Stimulated activated CD4-positive, alpha-beta T cell treated with anti-CD3 and anti-CD28 coated beads, Interleukin-4, amount 100 ng/mL, for 24 hours (primary cell): ENCODE results near the gene LYZL1.
"Not testable (repeated sequence)": the region's sequence is repeated elsewhere in the genome, so short reads cannot be mapped to it uniquely, and the experiment has no call there.

Experiments
- DNase-seq: peaks from one replicate; pipeline ENCODE4 v3.0.0-alpha.2; 2020

LYZL1 gene

GRCh38 chr10:29310463-29310862 lies 21.6 kb downstream of the LYZL1 start:
- DNase-seq, result not testable (repeated sequence)

DNA sequence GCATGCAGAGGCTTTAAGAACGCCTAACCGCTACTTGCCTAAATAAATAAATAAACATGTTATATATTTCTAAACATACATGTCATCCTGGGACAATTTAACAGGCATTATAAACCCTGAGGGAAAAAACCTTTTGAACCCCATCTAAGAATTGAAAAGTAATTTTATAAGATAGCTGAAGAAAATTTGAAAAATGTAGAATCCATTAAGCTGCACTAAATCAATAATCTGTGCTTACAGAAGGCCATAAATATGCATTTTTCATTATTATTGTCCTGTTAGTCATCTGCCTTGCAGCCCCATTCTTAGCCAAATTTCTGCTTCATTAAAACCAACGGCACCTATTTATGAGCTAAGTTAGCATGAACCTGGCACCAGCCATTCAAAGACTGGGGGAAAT lies 24.2 kb downstream of the LYZL1 start:
- DNase-seq, result no peak

DNA sequence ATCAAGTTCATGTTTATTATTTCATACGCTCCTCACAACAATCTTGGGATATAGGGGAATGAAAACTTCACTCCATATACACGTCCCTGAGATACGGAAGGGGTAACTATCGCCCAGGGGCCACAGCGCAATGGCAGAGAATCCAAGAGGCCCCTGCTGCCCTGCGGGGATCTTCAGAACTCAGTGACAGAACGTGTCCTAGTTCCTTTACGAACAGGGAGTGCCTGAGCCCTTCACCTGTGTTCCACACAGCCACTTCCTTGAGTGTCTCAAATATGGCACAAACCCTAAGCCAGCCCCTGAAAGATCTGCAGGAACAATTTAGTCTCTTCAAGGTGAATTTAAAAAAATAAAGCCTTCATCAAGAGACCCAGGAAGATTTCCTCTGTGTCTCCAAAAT lies 25.9 kb downstream of the LYZL1 start:
- DNase-seq, result no peak

GRCh38 chr10:29315814-29316213 lies 26.9 kb downstream of the LYZL1 start:
- DNase-seq, result no peak

DNA sequence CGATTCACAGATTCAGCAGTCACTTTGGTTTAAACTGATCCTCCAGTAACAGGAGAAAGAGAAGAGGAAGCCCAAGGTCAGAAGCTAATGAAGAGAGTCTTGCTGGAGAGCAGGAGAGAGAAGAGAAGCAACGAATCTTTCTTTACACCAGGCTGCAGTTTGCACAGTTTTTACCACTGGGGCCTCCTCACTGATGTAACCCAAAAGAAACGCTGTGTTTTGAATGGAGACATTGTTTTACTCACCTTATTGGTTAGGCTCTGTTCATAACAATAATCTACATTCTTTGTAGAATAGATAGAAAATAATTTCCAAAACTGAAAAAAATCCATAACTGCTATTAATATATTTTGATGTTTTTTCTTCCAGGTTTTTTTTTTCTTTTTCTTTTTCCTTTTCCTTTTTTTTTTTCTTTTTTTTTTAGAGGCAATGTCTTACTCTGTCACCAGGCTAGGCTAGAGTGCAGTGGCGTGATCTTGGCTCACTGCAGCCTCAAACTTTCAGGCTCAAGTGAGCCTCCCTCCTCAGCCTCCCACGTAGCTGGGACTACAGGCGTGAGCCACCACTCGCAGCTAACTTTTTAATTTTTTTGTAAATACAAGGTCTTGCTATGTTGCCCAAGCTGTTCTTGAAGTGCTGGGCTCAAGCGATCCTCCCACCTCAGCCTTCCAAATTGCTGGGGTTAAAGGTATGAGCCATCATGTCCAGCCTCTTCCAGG lies 27.6 kb downstream of the LYZL1 start:
- no peak for DNase-seq

- DNase-seq, result no peak
These were observed 28.2 kb downstream of the LYZL1 start for GRCh38 chr10:29317027-29317420.

DNA sequence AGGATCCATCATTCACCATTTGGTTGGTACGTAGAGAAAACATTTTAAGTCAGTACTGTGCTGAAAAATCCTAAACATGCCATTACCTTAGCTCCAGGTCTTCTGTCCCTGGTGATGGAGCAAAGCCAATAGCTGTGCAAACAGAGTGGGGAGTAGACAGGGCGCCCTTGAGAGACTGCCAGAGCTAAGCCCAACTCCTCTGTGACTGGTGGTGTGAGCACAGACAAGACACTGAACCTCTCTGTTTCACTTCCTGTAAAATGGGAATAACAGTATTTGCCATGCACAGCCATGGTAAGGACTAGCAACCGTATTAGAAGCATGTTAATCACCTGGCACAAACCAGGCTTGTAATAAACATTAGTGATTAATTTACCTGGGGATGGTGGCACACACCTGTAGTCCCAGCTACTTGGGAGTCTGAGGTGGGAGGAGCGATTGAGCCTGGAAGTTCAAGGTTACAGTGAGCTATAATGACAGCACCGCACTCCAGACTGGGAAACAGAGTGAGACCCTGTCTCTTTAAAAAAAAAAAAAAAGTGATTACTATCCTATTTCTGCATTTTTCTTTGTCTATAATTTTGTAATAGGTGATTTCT lies 28.7 kb downstream of the LYZL1 start:
- no peak for DNase-seq

DNA sequence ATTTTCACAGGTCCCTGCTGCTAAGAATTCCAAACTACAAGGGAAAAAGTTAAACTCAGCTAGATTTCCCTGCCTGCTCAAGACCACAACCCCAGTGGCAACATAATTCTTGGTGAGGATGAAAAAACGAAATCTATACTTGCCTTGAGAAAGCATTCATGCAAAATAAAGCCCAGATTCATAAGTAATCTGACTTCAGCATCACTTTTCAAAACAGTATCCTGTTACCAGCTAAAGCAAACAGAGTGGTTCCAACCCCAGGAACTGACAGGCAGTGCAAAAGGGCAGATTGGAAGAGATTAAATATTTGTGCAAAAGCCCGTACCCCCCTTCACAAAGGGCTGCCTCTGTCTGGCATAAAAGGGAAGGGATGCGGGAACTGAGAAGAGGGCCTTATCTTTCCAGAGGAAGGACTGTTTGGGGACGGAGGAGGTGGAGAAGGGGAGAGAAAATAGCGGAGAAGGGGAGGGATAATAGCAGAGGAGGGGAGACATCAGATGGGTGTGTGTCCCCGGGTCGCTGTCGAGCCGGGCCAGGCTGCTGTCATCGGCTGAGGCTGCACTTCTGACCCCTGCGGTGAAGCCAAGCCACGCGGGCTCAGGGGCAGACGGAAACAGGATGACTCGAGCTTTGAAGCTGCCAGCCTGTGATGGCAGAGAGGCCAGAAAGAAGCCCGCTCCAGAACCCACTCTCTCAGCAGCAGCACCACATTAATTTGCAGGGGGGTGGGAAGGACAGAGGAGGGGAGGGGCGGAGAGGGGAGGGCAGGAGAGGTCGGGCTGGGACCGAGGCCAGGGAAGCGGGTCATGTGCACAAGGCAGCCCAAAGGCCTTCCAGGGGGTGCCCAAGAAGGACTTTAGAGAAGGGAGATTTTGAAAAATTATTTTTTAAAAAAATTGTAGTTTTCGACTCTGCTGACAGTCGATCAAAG lies 29.5 kb downstream of the LYZL1 start:
- DNase-seq, result not testable (repeated sequence)

DNA sequence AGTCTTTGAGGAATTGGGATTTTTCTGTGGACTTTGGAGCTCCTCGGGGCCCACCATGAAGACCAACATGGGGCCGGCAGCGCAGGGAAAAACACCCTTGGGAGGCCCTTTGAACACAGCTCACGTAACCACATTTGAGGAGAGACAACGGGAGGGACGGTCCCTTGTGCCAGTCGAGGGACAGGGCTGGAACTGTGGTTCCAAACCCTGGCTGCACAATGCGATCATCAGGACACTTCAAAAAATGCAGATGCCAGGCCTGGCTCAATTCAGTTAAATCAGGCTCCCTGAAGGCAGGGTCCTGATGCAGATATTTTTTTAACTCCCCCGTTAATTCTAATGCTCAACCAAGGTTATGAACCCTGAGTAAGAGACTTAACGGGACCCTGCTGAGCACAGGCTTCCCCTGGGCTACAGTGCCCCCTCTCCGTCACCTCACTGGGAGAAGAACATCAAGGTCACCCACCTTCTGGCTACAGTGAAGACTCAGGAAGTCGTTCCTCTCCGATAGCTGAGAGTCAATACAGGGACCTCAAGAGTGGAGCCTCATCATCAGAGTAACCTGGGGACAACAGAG lies 30.4 kb downstream of the LYZL1 start:
- no peak for DNase-seq

DNA sequence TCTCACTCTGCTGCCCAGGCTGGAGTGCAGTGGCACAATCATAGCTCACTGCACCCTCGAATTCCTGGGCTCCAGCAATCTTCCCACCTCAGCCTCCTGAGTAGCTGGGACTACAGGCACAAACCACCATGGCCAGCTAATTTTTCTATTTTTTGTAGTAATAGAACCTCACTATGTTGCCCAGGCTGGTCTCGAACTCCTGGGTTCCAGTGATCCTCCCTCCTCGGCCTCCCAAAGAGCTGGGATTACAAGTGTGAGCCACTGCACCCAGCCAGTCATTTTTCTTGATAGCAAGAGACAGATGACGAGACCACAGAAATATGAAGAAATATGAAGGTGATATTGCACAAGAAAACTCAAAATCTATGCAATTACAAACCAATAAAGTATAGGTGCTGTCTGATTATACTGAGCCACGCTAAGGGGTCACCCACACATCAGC lies 31.8 kb downstream of the LYZL1 start:
- not testable (repeated sequence) for DNase-seq

GRCh38 chr10:29321656-29322055 lies 32.8 kb downstream of the LYZL1 start:
- no peak for DNase-seq

DNA sequence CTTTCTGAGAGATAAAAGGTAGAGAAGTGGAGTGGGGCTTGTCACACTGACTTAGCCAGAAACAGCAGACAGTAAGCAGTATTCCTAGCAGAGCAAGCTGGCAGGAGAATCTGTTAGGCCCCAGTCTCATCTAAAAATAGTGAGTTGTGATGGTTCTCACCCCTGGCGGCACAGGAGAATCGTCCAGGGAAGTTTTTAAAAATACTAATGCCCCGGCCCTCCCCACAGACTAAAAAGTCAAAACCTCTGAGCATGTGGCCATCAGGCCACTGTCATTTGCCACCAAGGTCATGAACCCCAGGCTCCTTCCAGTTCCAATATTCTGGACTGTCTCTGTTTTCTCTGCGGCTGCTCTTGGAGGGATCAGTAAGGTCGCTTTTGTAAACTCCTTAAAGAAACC lies 34.0 kb downstream of the LYZL1 start:
- DNase-seq, result no peak

DNA sequence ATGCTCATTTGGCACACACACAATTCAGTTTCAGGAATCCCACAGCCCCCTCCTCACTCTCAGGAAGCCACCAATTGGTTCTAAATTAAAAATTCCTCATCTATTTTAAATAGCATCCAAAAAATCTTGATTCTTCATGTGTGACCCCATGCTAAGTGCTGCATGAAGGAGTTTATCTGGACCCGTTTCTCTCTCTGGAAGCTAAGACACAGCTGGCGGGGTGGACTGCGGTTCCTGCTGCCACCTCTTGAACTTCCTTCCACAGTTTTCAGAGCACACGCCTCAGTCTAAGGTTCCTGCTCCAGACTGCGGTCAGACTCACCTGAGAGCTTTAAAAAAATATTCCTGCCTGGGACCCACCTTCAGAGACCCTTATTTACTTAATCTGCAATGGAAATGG lies 34.5 kb downstream of the LYZL1 start:
- DNase-seq, result no peak

DNA sequence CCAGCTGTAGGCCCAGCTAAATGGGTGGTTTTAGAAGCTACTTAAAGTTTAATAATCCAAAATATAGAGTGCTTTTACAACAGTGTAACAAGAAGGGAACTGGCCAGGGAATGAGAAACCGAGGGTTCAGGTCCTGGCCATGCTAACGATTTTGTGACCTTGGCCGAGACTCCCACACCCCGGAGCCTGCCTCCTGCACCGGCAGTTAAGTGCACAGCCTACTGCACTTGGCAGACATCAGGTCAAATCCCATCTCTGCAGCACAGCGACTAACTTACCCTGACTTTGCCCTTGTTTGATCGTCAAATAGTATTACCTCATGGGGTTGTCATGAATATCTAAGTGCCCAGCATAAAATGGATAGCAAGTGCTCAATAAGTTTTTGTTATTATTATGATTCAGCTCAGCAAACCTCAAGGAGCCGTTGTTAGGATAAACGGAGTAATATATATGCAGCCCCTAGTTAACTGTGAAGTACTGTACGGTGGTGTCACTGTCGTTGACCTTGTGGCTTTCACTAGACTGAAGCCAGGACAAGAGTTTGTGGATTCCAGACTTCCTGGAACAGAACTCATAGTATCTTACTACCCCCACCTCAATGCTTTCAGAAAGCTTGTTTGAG lies 35.5 kb downstream of the LYZL1 start:
- DNase-seq, result no peak

GRCh38 chr10:29326299-29326698 lies 37.4 kb downstream of the LYZL1 start:
- DNase-seq, result no peak

DNA sequence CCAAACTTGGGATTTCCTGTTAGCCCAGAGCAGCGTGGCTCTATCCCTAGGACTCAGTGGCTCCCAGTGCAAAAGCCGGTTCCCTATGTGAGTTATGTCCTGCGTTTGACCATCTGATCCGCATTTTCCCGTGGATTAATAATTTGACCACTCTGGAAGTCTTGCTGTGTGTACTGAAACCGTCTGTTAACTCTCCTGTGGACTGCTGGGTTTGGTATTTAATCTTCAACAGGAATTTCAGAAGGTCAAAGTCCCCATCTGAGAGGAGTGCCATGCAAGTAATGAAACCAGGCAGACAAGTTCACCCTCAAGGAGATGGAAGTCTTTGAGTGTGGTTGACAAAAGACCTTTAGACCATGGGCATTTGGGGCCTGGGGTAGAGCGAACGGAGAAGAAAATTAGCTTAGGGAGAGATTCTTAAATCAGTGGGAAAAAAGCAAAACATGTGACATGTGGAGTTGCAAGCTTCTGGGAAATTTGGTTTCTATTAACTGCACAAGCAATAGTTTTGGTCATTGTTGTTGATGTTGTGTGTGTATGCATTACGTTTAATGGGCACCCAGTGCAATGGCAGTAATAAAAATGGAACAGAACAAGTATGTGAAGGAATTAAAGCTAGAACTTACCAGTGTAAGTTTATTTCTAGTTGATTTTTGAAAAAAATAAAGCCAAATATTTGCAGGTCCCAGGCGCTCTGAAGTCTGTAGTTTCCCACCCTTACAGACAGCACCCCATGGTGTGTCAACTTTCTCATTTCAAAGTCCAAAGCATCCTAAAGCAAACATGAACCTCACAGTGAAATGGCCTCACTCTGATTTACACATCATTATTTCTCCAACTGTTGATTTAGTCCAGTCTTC lies 38.2 kb downstream of the LYZL1 start:
- DNase-seq, result no peak

- no peak for DNase-seq
These were observed 38.9 kb downstream of the LYZL1 start for GRCh38 chr10:29327746-29328102.

GRCh38 chr10:29328983-29329382 lies 40.1 kb downstream of the LYZL1 start:
- DNase-seq, result no peak

- DNase-seq, result no peak
These were observed 40.5 kb downstream of the LYZL1 start for GRCh38 chr10:29329420-29329819.

GRCh38 chr10:29332061-29332760 lies 43.3 kb downstream of the LYZL1 start:
- DNase-seq, result no peak

- DNase-seq, result no peak
These were observed 43.9 kb downstream of the LYZL1 start for GRCh38 chr10:29332761-29333148.
